Psoas muscle (tissue), 8 donors: ENCODE data around the gene IL18R1. TPM values are rescaled to one million over a fixed set of nuclear protein-coding genes. Genes with fewer than 3 reads are reported as not detected.

Source experiments
- ATAC-seq, 4 donors: fragments of 200-7000 bp; cut with Tn5 transposase; one replicate each; pipeline ENCODE4 v1.9.1; 2020; ENCODE audit warnings: moderate library complexity in 3 of 4, mild to moderate bottlenecking in 2 of 4
- DNase-seq, 2 donors: peaks; one replicate each; pipeline ENCODE4 v3.0.0-alpha.2; 2020
- H3K27ac ChIP-seq: fragments of 200-600 bp; one replicate; pipeline ENCODE4 v1.8.0; 2022
- H3K27me3 ChIP-seq, 3 donors: fragments of 200-600 bp in 1 of 3; one replicate each; pipeline versions ENCODE4 v1.6.1 to v1.8.0; 2013 to 2022; ENCODE audit warnings: low read length in 2 of 3, mild to moderate bottlenecking in 2 of 3, moderate library complexity in 1 of 3; ENCODE audit not compliant: insufficient read depth in 3 of 3
- H3K36me3 ChIP-seq, 2 donors: fragments of 200-600 bp in 1 of 2; one replicate each; pipeline versions ENCODE4 v1.6.1 to v1.8.0; 2013 to 2022; ENCODE audit warnings: low read depth in 1 of 2, mild to moderate bottlenecking in 1 of 2, moderate library complexity in 1 of 2; ENCODE audit not compliant: insufficient read depth in 1 of 2
- H3K4me1 ChIP-seq: fragments of 200-600 bp; one replicate; pipeline ENCODE4 v1.8.0; 2022
- H3K4me3 ChIP-seq: fragments of 200-600 bp; one replicate; pipeline ENCODE4 v1.8.0; 2022; ENCODE audit warnings: mild to moderate bottlenecking
- H3K9me3 ChIP-seq: fragments of 200-600 bp; one replicate; pipeline ENCODE4 v1.8.0; 2022
- WGBS, 3 donors: extraction: QIAGEN DNeasy Blood & Tissue Kit; methylation state at CpG; one replicate each; pipeline versions ENCODE4 v1.1.6 to v1.1.7; 2013; 5-methylcytosine and 5-hydroxymethylcytosine counted together
- intact Hi-C, 2 donors: fragments of 100-400 bp; cut with DNase I; formaldehyde crosslinking; loops; one replicate each; pipeline versions ENCODE4 v1.11.0 to v1.14.2; 2022
- polyA plus RNA-seq, 3 donors: library from polyadenylated mRNA; stranded (reverse); fragments of 200-250 nt; gene quantifications; one replicate each; pipeline ENCODE4 v1.2.3, GENCODE V29; 2013
- total RNA-seq, 4 donors: library from RNA; stranded (reverse); fragmentation: NEBNext Ultra II Directional in 2 of 4; extraction: Animal tissue kit (Norgen Biotek cat#: 25700) in 2 of 4; gene quantifications; one replicate each; pipeline versions ENCODE4 v1.2.1 to v1.2.4, GENCODE V29; 2021 to 2023
- TF ChIP-seq, protein P1 (sequence below): fragments of 200-600 bp; IDR thresholded peaks from one replicate; pipeline ENCODE4 v1.8.0; 2022; ENCODE audit warnings: antibody characterized with exemption
- donor health status: healthy with polysubstance abuse.
- donor health status: DM: no; HTN: no; CAD: no; lungs with moderate emphysema.
- donor health status: Bipolar disorder and iron deficiency.
- donor health status: healthy.
- donor health status: DM: yes; HTN: yes; CAD: no.
- donor health status: DM: no; HTN: no; CAD: no.
- donor health status: DM: no; HTN: no; CAD: no.
- donor health status: DM: yes; HTN: yes; CAD: no.

The IL18R1 gene
- total and polyA plus RNA-seq, 7 donors = 0.26 to 2.1 (median 0.83) TPM

DNA sequence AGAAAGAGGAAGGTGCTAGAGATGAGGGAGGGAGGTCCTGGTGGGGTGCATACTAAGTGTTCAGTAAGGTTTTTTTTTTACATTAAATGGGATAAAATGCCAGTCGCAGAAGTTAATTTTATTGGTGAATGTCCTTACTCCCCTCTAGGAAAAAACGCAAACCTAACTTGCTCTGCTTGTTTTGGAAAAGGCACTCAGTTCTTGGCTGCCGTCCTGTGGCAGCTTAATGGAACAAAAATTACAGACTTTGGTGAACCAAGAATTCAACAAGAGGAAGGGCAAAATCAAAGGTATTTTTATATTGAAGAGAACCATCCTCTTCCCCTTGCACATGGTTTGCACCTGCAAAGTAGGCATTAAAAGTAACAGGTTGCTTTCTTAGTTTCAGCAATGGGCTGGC, 12.7 kb upstream of the IL18R1 start:
- 38 to 61% (median 55%) methylated on average over 3 of the region's 3 CpGs for WGBS, 3 donors
- Histone ChIP-seq H3K4me3 (no peak overlapping the region), H3K9me3 (no peaks in the 10 kb centered on the region), H3K27me3 (no peaks in the 10 kb centered on the region), H3K4me1 (no peaks in the 10 kb centered on the region), H3K36me3 (no peaks in the 10 kb centered on the region), H3K27ac (no peak overlapping the region)
- intact Hi-C loops = no loop called here
- DNase-seq (no peak), ATAC-seq (no peak)
- TF ChIP-seq, protein P1, sequence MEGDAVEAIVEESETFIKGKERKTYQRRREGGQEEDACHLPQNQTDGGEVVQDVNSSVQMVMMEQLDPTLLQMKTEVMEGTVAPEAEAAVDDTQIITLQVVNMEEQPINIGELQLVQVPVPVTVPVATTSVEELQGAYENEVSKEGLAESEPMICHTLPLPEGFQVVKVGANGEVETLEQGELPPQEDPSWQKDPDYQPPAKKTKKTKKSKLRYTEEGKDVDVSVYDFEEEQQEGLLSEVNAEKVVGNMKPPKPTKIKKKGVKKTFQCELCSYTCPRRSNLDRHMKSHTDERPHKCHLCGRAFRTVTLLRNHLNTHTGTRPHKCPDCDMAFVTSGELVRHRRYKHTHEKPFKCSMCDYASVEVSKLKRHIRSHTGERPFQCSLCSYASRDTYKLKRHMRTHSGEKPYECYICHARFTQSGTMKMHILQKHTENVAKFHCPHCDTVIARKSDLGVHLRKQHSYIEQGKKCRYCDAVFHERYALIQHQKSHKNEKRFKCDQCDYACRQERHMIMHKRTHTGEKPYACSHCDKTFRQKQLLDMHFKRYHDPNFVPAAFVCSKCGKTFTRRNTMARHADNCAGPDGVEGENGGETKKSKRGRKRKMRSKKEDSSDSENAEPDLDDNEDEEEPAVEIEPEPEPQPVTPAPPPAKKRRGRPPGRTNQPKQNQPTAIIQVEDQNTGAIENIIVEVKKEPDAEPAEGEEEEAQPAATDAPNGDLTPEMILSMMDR = no peak

DNA sequence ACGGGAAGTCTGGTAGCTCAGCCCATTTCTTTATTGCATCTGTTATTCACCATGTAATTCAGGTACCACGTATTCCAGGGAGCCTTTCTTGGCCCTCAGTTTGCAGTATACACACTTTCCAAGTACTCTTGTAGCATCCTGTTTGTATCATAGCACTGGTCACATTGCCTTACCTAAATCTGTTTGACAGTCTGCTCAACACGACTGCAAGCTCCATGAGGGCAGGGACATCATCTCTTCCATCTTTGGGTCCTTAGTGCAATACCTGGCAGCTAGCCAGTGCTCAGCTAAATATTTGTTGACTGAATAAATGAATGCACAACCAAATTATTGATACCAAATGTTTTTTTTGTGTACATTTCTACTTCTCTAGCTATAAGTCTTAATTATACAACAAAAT, 11.2 kb upstream of the IL18R1 start:
- no peak for ATAC-seq
- no peaks in the 10 kb centered on the region for H3K36me3 ChIP-seq
- no peaks in the 10 kb centered on the region for H3K4me1 ChIP-seq
- H3K4me3 ChIP-seq = no peak overlapping the region
- TF ChIP-seq, protein P1 = no peak
- H3K27me3 ChIP-seq = peaks cover 0 to 6% (median 0%) of the 10 kb centered on the region in 3 donors
- H3K27ac ChIP-seq = no peak overlapping the region
- 80 to 91% (median 87%) methylated on average over 3 of the region's 3 CpGs for WGBS, 3 donors
- DNase-seq = no peak
- H3K9me3 ChIP-seq = no peaks in the 10 kb centered on the region
- intact Hi-C loops = no loop called here

DNA sequence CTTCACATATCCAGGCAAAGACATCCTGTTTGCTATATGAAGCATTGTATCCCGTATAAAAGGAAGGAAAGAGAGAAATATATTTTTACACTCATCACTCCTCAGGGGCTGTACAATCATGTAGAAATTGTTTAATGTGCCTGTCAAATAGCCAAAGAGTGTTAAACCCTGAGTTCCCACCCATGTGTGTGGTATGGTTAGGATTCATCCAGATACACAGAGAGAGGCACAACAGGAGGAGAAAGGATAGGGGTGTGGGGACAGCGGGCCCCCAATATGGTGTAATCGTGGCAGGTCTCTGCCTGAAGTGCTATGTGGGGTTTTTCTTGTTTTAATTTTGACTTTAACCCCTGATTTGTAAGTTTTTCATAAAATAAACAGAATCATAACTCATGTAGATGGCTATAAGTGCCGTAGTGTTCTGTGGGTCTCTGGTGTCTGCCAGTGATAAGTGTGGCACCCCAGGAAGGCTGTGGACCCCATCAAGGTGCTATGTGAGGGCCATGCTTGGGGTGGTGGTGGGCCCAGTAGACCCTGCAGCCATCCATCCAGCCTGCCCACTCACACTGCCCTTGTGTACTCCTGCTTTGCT, 10.2 kb upstream of the IL18R1 start:
- intact Hi-C loops = no loop called here
- Histone ChIP-seq H3K9me3 (no peaks in the 10 kb centered on the region), H3K27ac (no peak overlapping the region), H3K4me1 (no peaks in the 10 kb centered on the region), H3K36me3 (no peaks in the 10 kb centered on the region), H3K27me3 (peaks cover 0 to 6% (median 0%) of the 10 kb centered on the region in 3 donors), H3K4me3 (no peak overlapping the region)
- ATAC-seq (no peak), DNase-seq (no peak)
- 78 to 87% (median 79%) methylated on average over 4 of the region's 4 CpGs for WGBS, 3 donors
- TF ChIP-seq, protein P1 = no peak

DNA sequence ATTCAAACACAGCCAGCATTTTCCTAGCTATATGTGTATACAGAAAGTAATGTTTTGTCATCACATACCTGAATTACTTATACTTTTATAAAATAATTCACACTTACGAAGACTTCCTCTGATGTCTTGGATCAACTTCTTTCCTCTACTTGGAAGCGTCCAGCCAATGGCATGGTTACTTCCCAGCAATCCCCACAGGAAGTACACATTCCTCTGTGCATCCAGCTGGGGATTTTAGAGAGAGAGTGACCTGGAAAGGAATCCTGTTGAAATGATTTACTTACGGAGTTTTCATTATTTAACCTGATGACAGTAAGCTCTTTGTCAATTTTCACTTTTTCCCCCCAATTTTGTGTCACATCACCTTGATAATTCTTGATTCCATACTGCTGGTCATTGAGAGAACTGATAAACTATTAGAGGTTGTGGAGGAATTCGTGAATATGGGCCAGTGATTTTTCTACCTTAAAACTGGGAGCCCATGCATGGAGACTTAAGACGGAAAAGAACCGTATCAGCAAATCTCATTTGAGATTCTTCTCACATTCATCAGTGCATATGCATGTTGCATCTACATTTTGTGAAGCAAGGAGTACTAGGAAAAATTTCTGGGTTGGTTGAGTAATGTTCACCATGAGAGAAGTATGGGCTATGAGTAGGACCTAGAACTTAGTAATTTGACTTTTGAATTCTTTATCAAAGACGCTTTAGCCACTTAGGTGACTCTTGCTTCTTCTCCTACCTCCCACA, 9.0 kb upstream of the IL18R1 start:
- 80 to 85% (median 82%) methylated on average over 7 of the region's 7 CpGs for WGBS, 3 donors

More for the DNA sequence above, 9.0 kb upstream of the IL18R1 start:
- Histone ChIP-seq H3K4me1 (no peaks in the 10 kb centered on the region), H3K27ac (no peak overlapping the region), H3K9me3 (no peaks in the 10 kb centered on the region), H3K27me3 (peaks cover 0 to 6% (median 0%) of the 10 kb centered on the region in 3 donors), H3K4me3 (no peak overlapping the region), H3K36me3 (no peaks in the 10 kb centered on the region)
- no peak for ATAC-seq
- intact Hi-C loops = no loop called here
- DNase-seq = no peak
- TF ChIP-seq, protein P1 = no peak
